ENCODE data around the gene CMIP. TPM values are rescaled to one million over a fixed set of nuclear protein-coding genes. Genes with fewer than 3 reads are reported as not detected.

Gene CMIP
- total and polyA plus RNA-seq, 7 donors = 11.0 to 60.3 (median 20.4) TPM

GRCh38 chr16:81413245-81413990 lies 31.2 kb upstream of the CMIP start:
- TF ChIP-seq POLR2AphosphoS5 (IDR thresholded peaks at IDR 0.05) (no peak), EP300 (IDR thresholded peaks at IDR 0.05) (no peak), POLR2A (IDR thresholded peaks at IDR 0.05) (no peak), CTCF (IDR thresholded peaks at IDR 0.05) (no peak)
- no peak overlapping the region for H3K4me3 ChIP-seq
- H3K9me3 ChIP-seq = no peaks in the 10 kb centered on the region
- no peaks in the 10 kb centered on the region for H3K36me3 ChIP-seq
- DNase-seq = no peak
- no peak overlapping the region for H3K27ac ChIP-seq
- H3K4me1 ChIP-seq = peaks cover 0 to 6% (median 0%) of the 10 kb centered on the region in 4 donors
- WGBS, 2 donors = 91 to 94% methylated on average over 11 of the region's 11 CpGs
- H3K27me3 ChIP-seq = no peaks in the 10 kb centered on the region
- intact Hi-C loops (cut with DNase I) = no loop called here

DNA sequence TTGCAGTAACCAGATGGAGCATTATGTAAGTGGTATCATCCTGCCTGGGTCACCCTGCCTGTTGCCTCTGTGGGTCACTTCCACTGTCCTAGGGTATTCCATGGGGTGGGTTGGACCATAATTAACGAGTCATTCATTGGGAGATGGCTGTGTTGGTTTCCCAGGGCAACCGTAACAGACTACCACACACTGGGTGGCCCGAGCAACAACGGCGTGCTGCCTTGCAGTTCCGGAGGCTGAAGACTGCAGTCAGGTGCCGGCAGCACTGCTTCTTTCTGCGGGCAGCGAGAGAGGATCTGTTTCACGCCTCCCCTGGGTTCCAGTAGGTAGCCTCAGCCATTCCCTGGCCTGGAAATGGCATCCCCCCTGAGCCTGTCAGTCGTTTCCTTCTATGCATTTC lies 28.9 kb upstream of the CMIP start:
- no peak for DNase-seq
- no peak overlapping the region for H3K4me3 ChIP-seq
- H3K36me3 ChIP-seq = no peaks in the 10 kb centered on the region
- H3K27me3 ChIP-seq = no peaks in the 10 kb centered on the region
- WGBS, 2 donors = 89 to 93% methylated on average over 11 of the region's 11 CpGs
- H3K27ac ChIP-seq = no peak overlapping the region
- intact Hi-C loops (cut with DNase I) = no loop called here
- no peak for TF ChIP-seq CTCF (IDR thresholded peaks at IDR 0.05)
- no peak for TF ChIP-seq EP300 (IDR thresholded peaks at IDR 0.05)
- TF ChIP-seq POLR2A (IDR thresholded peaks at IDR 0.05) = no peak
- no peak for TF ChIP-seq POLR2AphosphoS5 (IDR thresholded peaks at IDR 0.05)
- peaks cover 0 to 4% (median 0%) of the 10 kb centered on the region in 4 donors for H3K4me1 ChIP-seq
- no peaks in the 10 kb centered on the region for H3K9me3 ChIP-seq

DNA sequence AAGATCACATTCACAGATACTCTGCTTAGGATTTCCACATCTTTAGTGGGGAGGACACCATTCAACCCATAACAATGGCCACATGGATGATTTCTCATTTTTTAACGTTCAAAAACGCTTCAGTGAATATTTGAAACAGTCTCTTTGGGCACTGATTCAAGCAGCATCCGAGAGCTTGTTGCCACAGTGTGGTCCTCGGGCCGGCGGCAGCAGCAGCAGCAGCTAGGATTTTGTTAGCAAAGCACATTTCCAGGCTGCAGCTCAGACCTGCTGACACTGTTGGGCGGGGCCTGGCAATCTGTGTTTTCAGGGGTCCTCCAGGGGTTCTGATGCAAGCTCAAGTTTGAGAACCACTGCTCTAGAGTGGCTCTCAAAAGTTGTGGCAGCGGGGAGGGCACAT lies 27.9 kb upstream of the CMIP start:
- Histone ChIP-seq H3K27ac (no peak overlapping the region), H3K9me3 (no peaks in the 10 kb centered on the region), H3K36me3 (no peaks in the 10 kb centered on the region), H3K4me1 (no peaks in the 10 kb centered on the region), H3K27me3 (no peaks in the 10 kb centered on the region), H3K4me3 (no peak overlapping the region)
- no peak for DNase-seq
- TF ChIP-seq POLR2AphosphoS5 (IDR thresholded peaks at IDR 0.05) (no peak), CTCF (IDR thresholded peaks at IDR 0.05) (no peak), EP300 (IDR thresholded peaks at IDR 0.05) (no peak), POLR2A (IDR thresholded peaks at IDR 0.05) (no peak)
- intact Hi-C loops (cut with DNase I) = no loop called here
- WGBS, 2 donors = 91 to 92% methylated on average over 8 of the region's 8 CpGs

- intact Hi-C loops (cut with DNase I) = no loop called here
- TF ChIP-seq EP300 (IDR thresholded peaks at IDR 0.05) (no peak), POLR2AphosphoS5 (IDR thresholded peaks at IDR 0.05) (no peak), CTCF (IDR thresholded peaks at IDR 0.05) (no peak), POLR2A (IDR thresholded peaks at IDR 0.05) (no peak)
- 85 to 87% methylated on average over 5 of the region's 5 CpGs for WGBS, 2 donors
Observed at GRCh38 chr16:81417210-81417609, 27.4 kb upstream of the CMIP start.

GRCh38 chr16:81419806-81420205 lies 24.8 kb upstream of the CMIP start:
- H3K9me3 ChIP-seq = no peaks in the 10 kb centered on the region
- H3K4me1 ChIP-seq = no peaks in the 10 kb centered on the region
- no peak overlapping the region for H3K27ac ChIP-seq
- WGBS, 2 donors = 17 to 76% methylated on average over 9 of the region's 9 CpGs
- no peaks in the 10 kb centered on the region for H3K27me3 ChIP-seq
- DNase-seq = no peak
- intact Hi-C loops (cut with DNase I) = no loop called here
- H3K4me3 ChIP-seq = no peak overlapping the region
- no peak for TF ChIP-seq EP300 (IDR thresholded peaks at IDR 0.05)
- no peak for TF ChIP-seq POLR2AphosphoS5 (IDR thresholded peaks at IDR 0.05)
- H3K36me3 ChIP-seq = no peaks in the 10 kb centered on the region

More at GRCh38 chr16:81417210-81417609, 27.4 kb upstream of the CMIP start:
- H3K27me3 ChIP-seq = no peaks in the 10 kb centered on the region
- H3K27ac ChIP-seq = no peak overlapping the region
- DNase-seq = no peak
- no peaks in the 10 kb centered on the region for H3K36me3 ChIP-seq
- no peak overlapping the region for H3K4me3 ChIP-seq
- H3K9me3 ChIP-seq = no peaks in the 10 kb centered on the region
- no peaks in the 10 kb centered on the region for H3K4me1 ChIP-seq

All from sigmoid colon (tissue), 7 donors.